ENCODE data around the gene DRD4. TPM values are rescaled to one million over a fixed set of nuclear protein-coding genes. Genes with fewer than 3 reads are reported as not detected.

The DRD4 gene
- total RNA-seq, 1 donor from 2014 or later = 1.2 TPM

DNA sequence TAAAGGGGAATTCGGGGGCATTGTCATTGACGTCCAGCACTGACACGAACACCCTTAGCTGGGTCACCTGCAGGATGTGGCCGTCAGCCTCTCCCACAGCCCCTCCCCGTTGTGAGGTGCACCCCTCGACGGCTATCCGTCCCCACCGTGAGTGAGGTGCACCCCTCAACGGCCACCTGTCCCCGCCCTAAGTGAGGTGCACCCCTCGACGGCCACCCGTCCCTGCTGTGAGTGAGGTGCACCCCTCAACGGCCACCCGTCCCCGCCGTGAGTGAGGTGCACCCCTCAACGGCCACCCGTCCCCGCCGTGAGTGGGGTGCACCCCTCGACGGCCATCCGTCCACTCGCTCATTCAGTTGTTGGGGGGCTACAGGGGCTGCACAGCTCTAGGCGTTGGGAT lies 15.2 kb upstream of the DRD4 start:
- H3K36me3 ChIP-seq = no peaks in the 10 kb centered on the region
- DNase-seq (no peak), ATAC-seq (no peak)
- no peaks in the 10 kb centered on the region for H3K9me3 ChIP-seq
- H3K4me1 ChIP-seq = no peaks in the 10 kb centered on the region
- H3K27ac ChIP-seq = no peak overlapping the region
- intact Hi-C loops (cut with DNase I) = no loop called here
- H3K4me3 ChIP-seq = no peak overlapping the region
- TF ChIP-seq CTCF (IDR thresholded peaks at IDR 0.05) = no peak
- H3K27me3 ChIP-seq = peaks cover 20% of the 10 kb centered on the region

- Histone ChIP-seq H3K27me3 (peaks cover 20% of the 10 kb centered on the region), H3K36me3 (no peaks in the 10 kb centered on the region), H3K4me3 (no peak overlapping the region), H3K9me3 (no peaks in the 10 kb centered on the region), H3K4me1 (no peaks in the 10 kb centered on the region), H3K27ac (no peak overlapping the region)
- no peak for DNase-seq
- no peak for TF ChIP-seq CTCF (IDR thresholded peaks at IDR 0.05)
- intact Hi-C loops (cut with DNase I) = no loop called here
- ATAC-seq = no peak
Observed at GRCh38 chr11:623349-623869, 13.7 kb upstream of the DRD4 start.

GRCh38 chr11:623999-624704 lies 12.9 kb upstream of the DRD4 start:
- intact Hi-C loops (cut with DNase I) = no loop called here
- Histone ChIP-seq H3K4me1 (no peaks in the 10 kb centered on the region), H3K27me3 (peaks cover 20% of the 10 kb centered on the region), H3K36me3 (no peaks in the 10 kb centered on the region), H3K27ac (no peak overlapping the region), H3K4me3 (no peak overlapping the region), H3K9me3 (no peaks in the 10 kb centered on the region)
- no peak for ATAC-seq
- no peak for TF ChIP-seq CTCF (IDR thresholded peaks at IDR 0.05)
- DNase-seq = no peak

GRCh38 chr11:624705-625635 lies 12.1 kb upstream of the DRD4 start, which contains the start of gene CDHR5:
TSS of gene CDHR5 (minus strand) at chr11:624955. CDS start at chr11:624902, 53 bp downstream.
- Histone ChIP-seq H3K4me1 (no peaks in the 10 kb centered on the region), H3K36me3 (no peaks in the 10 kb centered on the region), H3K27me3 (peaks cover 20% of the 10 kb centered on the region), H3K4me3 (no peak within 1 kb of the TSS), H3K9me3 (no peaks in the 10 kb centered on the region), H3K27ac (no peak within 1 kb of the TSS)
- intact Hi-C loops (cut with DNase I) = no loop called here
- TF ChIP-seq CTCF (IDR thresholded peaks at IDR 0.05) = no peak
- DNase-seq (no peak), ATAC-seq (no peak)

DNA sequence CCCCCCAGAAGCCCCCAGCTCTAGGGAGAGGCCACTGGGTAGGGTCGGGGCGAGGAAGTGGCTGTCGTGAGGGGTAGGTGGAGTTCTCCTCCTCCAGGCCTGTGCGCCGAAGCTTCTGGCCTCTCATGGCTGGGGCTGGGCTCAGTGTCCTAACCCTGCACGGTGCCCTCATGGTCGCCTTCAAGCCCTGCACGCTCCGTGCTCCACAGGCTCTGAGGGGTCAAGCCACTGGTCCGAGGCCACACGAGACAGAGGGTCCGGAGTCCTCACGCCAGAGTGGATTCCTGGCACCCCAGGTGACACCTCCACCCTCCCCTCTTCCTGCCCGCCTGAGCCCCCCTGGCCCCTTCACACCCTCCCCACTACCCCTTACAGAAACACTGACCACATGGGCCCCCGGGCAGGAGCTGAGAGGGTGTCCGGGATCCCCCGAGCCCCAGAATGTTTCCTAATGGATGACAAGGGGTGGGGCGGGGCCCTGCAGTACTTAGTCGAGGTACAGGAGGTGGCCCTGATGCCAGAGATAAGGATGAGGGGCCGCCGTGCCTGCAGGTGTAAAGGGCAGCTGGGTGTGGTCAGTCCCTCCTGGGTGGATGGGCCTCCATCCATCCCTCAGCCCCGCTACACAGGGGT lies 11.3 kb upstream of the DRD4 start:
- no peak for ATAC-seq
- Histone ChIP-seq H3K27ac (no peak overlapping the region), H3K9me3 (no peaks in the 10 kb centered on the region), H3K4me3 (no peak overlapping the region), H3K27me3 (peaks cover 20% of the 10 kb centered on the region), H3K36me3 (no peaks in the 10 kb centered on the region), H3K4me1 (no peaks in the 10 kb centered on the region)
- intact Hi-C loops (cut with DNase I) = no loop called here
- DNase-seq = no peak
- TF ChIP-seq CTCF (IDR thresholded peaks at IDR 0.05) = no peak

All from upper lobe of right lung (tissue), 1 donor.